GM19468 (cell line): ENCODE measurements around the gene ANKRD62.
"Not testable (repeated sequence)": the region's sequence is repeated elsewhere in the genome, so short reads cannot be mapped to it uniquely, and the experiment has no call there.

Source experiments
- ATAC-seq: cut with Tn5 transposase; IDR thresholded peaks from one replicate; pipeline ENCODE4 v1.9.1; 2021; ENCODE audit warnings: mild to moderate bottlenecking, moderate library complexity, moderate number of reproducible peaks; ENCODE audit not compliant: unreplicated experiment; ENCODE audit errors: extremely low read depth

Gene ANKRD62

DNA sequence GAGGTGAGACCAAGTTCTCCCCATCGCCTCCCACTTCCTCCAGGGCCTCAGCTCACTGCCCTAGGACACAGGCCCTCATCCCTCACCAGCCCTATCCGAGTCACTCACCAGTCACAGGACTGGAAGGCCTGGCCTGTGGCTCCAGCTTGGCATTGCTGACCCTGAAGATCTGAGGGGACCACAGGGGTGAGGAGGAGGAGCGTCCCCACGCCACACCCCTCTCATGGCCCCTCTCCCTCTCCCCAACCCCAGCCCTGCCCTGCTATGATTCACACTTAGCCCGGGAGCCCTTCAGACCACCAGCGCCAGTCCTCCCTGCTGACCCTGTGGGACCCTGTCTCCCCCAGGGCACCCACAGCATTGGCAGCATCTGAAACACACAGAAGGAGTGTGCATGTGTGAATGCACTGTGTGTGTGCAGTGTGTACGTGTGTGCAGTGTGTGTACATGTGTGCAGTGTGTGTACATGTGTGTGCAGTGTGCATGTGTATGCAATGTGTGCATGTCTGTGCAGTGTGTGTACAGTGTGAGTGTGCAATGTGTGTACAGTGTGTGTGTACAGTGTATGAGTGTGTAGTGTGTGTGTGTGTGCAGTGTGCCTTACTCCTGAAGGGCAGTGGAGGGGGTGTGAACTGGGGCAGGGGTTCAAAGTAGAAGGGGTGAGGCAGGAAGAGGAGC, 29.4 kb upstream of the ANKRD62 start:
- ATAC-seq: no peak

DNA sequence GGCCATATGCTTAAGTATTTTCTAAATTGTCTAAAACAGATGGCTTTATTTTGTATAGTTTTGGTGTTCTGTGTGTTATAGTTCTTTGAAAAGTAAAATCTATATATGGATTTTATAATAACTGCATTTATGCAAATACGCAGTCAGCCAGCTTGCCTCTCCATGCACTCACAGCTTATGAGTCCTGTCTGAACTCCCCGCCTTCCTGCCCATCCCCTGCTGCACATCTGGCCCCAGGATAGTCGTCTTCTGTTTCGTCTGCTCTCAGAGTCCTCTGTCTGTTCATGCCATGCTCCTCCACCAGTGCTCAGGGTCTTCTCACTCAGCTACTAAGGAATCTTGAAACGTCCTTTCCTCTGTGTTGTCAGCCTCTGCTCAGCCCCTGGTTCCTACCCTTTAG, 28.2 kb upstream of the ANKRD62 start:
- no peak for ATAC-seq

DNA sequence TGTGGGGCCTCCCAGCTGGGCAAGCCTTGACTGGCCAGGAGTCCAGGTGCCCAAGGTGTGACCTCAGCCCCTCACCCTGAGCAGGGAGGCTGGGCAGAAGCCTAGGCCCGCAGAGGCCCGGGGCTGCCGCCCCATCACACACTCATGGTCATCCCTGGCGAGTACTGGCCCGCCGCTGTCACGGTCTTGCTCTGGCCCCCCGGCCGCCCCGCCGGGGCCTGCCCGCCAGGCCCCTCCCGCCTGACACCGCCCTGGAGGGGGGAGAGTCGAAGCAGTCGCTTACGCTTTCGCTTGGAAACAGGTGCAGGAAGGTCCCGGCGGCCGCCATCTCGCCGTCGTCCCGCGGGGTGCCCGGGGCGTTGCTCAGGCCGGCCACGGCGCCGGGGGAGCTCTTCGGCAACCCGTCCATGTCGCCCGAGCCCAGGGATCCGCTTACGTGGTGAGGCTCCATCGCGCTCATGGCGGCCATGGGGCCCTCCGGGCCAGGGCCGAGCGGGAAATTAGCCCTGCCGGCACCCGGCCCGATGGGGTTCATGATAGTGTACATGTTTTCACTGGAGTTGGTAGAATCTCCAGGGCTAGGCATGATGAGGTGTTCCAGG, 26.6 kb upstream of the ANKRD62 start:
- ATAC-seq: no peak

DNA sequence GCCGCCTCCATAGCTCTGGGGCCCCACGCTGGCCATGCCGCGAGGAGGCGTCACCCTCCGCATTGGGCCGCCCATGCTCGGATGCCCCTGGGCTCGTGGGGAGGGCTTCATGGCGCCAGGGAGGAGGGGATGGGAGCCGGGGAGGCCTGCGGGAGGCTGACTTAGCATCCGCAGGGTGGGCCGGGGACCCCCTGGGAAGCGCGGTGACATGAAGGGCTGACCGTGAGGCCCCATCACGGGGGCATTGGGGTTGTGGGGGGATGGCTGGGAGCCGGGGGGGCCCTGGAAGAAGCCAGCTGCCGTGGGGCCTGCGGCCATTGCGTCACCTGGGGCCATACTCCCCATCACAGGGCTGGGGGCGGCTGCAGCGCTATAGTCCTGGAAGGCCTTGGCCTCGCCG, 26.0 kb upstream of the ANKRD62 start:
- no peak for ATAC-seq

DNA sequence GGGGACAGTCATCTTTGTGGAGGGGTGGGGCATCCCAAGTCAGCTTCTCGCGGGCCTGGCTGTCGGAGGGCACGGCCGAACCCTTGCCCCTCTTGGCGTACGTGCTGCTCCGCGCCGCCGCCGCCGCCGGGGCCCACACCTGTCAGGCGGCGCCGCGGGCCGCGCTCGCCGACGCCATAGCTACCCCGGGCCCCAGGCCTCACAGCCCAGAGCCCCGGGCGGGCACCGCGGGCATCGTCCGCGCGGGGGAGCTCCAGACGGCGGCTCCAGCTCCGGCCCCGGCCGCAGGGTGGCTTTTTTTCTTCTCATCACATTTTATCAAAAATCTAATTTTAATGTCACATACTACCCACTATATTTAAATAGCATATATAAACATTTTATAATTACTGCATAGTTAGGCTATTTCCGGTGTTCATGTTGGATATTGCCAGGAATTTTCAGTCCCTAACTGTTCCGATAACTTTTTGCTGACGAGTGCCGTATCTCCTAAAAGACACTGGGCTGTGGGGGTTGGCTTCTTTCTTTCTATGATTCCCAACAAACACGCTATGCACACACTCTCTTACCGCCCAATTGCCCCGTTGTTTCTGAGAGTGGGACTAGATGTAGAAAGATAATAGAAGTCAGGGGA, 25.2 kb upstream of the ANKRD62 start:
- not testable (repeated sequence) for ATAC-seq

DNA sequence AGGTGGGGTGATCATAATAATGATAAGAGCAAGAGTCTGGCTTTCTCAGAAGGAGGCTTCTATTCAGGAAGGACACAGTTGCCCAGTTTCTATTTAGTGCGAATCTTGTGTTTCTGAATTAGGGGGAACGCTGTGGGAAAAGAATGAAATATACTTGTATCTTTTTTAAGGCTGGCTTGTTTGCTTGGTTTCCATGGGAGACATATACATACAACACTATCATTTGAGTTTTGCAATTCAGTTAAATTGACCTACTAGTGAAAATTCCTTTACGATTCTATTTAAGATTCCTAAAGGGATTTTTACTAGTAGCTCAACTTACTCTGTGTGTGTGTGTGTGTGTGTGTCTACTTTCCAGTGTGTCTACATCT, 24.7 kb upstream of the ANKRD62 start:
- no peak for ATAC-seq

DNA sequence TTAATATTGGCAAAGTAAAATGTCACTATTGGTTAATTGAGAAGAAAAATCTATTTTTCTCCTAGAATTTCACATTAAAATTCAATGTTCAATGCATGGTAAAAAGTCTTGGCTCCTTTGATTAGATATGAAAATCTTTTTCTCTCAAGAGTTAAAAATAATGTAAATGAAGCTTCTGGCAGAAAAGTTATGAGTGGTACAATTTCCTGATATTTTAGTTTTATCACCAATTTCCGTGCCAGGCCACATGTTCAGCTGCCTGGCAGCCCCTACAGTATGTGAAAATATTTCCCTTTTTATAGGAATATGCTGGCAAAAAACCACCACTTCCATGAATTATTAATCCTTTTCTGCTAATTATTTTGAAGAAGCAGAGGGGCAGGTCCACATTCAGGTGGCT, 22.6 kb upstream of the ANKRD62 start:
- not testable (repeated sequence) for ATAC-seq

DNA sequence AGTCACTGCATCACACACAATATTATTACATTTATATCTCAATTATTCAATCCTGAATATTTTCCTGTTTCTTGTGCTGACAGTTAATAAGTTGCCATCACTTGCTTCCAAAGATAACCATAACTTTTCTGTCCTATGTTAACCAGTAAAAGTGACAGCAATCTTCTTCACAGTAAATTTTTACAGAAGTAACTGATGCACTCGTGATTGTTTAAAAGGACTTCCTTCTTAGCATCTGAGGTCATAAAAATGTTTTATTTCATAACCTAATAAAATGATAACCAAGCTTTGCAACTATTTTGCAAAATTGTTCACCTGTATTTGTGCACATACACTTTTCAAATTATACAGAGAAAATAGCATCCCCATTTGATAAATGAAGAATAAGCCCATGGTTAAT, 20.6 kb upstream of the ANKRD62 start:
- no peak for ATAC-seq

DNA sequence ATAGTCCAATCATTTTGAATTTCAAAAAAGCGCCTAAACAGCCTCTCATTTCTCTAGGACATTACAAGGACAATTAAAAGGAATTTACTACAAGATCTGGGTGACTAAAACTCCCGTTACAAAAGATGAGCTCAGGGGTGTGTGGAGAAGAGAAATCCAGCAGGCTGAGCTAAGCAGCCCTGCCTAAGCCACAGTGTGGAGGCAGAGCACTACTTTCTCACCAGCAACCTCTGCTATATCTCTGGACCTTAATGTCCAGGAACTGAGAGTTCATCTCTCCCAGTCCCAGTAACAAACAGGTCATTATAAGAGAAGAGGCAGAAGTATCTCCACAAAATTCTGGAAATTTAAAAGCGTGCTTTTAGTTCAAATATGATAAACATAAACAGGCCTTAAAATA, 18.9 kb upstream of the ANKRD62 start:
- no peak for ATAC-seq

DNA sequence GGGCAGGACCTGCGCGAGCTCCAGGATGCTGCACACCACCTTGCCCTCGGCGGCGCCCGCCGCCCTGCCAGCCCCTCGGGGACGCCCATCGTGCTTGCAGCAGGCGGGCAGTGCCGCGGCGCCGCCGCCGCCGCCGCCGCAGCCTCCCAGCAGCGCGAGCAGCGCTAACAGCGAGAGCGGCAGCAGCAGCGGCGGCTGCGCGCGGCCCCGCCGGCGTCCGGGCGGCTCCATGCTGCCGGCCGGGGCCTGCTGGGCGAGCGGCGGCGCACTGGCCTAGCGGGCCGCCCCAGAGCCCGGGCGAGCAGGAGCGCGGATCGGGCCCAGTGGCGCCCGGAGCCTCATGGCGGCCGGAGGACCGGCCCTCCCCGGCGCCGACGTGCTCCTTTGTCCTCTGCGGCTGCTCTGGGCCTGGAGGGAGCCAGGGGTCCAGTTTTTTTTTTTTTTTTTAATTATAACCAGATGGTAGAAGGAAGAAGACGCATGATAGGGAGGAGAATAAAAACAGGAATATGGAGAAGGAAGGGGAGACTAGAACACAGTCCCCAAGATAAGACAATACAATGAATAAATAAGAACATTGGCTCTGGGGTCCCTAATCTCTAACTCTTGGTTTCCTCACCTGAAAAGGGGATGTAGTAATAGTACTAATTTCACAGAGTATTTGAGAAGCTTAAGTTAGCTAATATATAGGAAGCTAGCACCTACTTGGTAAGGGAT, 17.1 kb upstream of the ANKRD62 start:
- no peak for ATAC-seq

DNA sequence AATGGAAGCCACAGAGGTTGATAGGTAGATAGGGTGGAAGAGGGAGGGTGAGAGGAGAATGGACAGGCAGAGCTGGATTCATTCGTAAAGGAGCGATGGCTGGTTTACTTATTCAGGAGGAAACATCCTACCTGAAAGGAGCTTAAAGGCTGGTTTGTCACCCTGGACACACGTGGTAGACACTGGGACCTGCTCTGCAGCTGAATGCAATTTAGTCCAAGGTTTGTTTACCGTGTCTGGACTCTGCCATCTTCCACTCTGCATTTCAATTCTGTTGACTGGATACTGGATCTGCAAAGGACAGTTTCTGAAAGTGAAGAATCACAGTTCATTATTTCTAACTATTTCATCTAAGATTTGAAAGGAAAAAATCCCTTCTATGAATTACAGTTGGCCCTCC, 15.6 kb upstream of the ANKRD62 start:
- ATAC-seq: not testable (repeated sequence)

DNA sequence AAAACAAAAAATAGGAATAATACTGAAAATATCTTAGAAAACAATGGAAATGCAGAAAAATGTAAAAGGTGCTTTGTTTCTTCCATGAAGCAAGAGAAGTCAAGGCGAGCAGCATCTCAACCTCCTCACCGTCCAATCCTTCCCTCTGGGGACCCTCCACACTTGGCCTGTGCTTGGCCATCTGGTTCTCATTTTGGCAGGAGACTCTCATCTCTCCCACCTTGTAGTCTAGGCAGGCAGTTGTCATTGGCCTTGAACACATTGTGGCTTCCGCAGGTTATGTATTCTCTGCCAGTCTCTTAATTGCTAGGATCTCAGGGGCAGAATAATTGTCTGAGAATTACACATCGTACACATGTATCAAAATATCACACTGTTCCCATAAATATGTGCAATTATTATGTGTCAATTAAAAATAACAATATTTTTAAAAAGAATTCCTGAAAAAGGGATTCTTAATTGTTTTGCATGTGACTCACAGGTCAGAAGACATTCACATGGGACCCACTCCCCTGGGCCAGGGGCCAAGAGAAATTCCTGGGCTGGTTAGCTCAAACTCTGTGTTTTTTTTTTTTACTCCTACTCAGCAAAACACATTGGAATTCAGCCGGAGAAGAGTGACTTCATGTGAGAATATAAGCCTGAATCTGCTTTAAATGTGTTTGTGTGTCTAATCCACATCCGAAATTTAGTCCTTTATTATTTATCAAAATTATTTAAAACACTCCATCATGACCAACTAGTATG, 14.0 kb upstream of the ANKRD62 start:
- no peak for ATAC-seq

DNA sequence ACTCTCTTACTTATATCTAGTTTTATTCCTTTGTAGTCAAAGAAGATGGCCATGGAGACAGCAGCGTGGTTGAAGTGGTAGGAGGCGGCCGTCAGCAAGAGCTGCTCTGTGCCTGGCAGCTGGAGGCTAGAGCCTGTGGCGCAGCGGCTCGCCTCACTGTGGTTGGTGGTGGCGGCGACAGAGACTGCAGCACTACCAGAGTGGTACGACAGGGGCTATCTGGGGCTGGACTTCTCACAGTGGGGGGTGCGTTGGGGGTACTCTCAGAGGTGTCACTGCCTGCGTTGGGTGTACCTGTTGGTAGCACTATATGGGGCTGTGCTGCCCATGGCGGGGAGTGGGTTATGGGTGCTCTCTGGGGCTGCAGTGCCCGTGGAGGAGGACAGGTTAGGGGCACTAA, 8.5 kb upstream of the ANKRD62 start:
- no peak for ATAC-seq

DNA sequence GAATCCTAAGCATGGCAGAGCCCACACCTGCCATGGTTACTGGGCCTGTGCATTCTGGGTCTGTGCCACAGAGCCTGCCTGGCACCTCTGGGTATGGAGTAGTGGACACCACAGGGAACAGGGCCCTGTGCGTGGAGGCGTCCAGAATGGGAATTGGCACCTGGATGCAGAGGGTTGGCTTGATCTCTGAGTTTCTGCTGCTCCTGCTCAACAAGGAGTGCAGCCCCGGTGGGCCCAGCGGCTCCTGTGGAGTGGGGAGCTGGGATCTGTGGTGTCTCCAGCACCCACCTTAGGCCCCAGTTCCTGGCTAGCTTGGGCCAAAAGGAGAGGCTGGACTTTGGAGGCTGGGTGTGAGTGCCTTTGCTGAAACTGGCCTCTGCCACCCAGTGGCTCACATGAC, 7.9 kb upstream of the ANKRD62 start:
- ATAC-seq: no peak

DNA sequence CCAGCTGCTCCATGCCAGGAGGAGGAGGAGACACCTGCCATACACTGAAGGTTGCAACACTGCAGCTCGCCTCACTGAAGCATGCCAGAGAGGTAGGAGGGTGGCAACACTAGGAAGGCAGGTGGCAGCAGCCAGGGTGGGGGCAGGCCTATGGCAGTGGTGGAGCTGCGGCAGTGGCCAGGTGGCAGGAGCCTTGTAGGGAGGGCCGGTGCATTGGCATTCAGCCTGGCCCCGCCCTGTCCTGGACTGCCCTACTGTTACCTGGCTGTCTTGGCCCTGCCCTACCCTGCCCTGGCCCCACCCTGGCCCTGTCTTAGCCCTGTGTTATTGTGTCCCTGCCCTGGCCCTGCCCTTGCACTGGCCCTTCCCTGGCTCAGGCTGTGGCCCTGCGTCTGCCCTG, 7.4 kb upstream of the ANKRD62 start:
- no peak for ATAC-seq

DNA sequence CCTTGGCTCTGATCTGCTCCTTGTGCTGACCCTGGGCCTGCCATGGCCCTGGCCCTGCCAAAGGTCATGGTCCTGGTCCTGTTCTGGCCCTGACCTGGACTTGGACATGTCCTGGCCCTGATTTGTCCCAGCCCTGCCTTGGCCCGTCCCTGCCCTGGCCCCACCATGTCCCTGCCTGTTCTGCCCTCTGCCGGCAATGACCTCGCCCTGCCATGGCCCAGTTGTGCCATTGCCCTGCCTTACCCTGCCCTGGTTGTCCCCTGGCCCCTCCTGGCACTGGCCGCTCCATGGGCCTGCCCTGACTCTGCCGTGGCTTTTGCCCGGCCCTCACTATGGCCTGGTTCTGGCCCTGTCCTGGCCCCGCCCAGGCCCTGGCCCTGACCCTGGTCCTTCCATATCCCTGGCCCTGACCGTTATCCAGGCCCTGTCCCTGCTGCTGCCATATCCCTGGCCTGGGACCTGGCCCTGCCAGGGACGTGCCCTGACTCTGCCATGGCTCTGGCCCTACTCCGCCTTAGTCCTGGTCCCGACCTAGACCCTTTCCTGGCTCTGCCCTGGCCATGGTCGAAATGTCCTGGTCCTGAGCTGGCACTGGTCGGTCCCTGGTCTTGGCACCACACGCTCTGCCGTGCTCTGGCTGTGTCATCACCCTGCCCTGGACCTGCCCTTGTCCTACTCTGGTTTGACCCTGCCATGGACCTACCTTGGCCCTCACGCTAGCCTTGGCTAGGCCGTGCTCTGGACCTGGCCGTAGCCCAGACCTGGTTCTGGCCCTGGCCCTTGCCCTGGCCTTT, 6.8 kb upstream of the ANKRD62 start:
- no peak for ATAC-seq

DNA sequence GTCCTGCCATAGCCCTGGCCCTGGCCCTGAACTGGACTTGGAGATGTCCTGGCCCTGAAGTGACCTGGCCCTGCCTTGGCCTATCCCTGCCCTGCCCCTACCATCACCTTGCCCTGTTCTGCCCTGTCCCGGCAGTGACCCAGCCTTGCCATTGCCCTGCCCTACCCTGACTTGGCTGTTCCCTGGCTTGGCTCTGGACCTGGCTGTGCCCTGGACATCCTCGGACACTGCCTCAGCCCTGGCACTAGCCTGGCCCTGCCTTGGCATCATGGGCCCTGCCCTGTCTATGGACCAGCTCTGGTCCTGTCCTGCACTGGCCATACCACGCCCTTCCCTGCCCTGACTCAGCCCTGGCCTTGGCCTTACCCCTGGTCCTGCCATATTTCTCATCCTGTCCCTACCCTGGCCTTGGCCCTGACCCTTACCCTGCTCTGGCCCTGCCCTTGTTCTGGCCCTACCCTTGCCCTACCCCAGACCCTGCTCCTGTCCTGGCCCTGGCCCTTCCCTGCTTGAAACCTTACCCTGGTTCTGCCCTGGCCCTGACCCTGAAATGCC, 6.1 kb upstream of the ANKRD62 start:
- ATAC-seq: no peak

DNA sequence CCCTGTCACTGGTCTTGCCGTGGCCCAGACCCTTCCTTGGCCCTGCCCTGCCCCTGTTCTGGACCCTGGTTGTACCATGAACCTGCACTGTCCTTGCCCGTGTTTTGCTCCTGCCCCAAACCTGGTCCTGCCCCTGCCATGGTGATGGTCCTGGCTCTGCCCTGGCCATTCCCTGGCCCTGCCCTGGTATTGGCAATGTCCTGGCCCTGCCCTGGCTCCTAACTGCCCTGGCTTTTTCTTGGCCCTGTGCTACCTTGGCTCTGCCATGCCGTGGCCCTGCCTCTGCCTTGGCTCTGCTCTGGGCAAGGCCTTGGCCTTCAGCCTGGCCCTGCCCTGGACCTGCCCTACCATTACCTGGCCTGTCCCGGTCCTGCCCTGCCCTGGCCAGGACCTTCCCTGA, 5.5 kb upstream of the ANKRD62 start:
- no peak for ATAC-seq

DNA sequence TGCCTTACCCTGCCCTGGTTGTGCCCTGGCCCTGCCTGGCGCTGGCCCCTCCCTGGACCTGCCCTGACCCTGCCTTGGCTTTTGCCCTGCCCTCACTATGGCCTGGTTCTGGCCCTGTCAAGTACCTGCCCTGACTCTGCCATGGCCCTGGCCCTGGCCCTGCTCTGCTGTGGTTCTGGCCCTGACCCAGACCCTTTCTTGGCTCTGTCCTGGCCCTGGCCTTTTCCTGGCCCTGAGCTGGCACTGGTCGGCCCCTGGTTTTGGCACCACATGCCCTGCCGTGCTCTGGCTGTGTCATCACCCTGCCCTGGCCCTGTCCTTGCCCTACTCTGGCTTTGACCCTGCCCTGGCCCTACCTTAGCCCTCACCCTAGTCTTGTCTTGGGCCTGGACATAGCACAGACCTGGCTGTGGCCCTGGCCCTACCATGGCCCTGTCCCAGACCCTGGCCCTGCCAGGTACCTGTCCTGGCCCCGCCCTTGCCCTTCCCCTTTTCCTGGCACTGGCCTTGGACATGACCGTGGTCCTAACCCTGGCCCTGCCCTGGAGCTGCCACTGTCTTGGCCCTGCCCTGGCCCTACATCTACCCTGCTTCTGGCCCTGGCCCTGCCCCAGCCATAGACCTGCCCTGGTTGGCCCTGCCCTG, 4.8 kb upstream of the ANKRD62 start:
- no peak for ATAC-seq
